Mammary epithelial cell (primary cell): Measurements from ENCODE around the gene CYP4F3.

Experiments used
- CTCF ChIP-seq, 2 donors: IDR thresholded peaks in 1 of 2; conservative IDR thresholded peaks in 1 of 2; 2 replicates each; pipeline ENCODE4 v1.5.1; 2011 to 2012; ENCODE audit warnings: inconsistent platforms in 2 of 2, low read length in 2 of 2, mild to moderate bottlenecking in 2 of 2, control low read depth in 1 of 2, low read depth in 1 of 2; ENCODE audit not compliant: insufficient read depth in 1 of 2; ENCODE audit errors: extremely low read depth in 1 of 2
- EZH2 ChIP-seq: IDR thresholded peaks from 2 replicates; pipeline ENCODE4 v1.6.1; 2012; ENCODE audit warnings: low read length, inconsistent platforms, borderline replicate concordance

GRCh38 chr19:15616627-15617270 lies 23.9 kb upstream of the CYP4F3 start:
- TF ChIP-seq CTCF (conservative IDR thresholded peaks at IDR 0.05 in 1 of 2, IDR thresholded peaks at IDR 0.05 in 1 of 2; ENCODE audit: extremely low read depth in 1 of 2, insufficient read depth in 1 of 2, low read depth in 1 of 2, low read length in 2 of 2) (no peak), EZH2 (no peak)
